NCI-H2107 (cell line): ENCODE data around the gene TBC1D22A.

Source experiments
- DNase-seq: peaks from one replicate; lab custom pipeline; 2025; lab: John Stamatoyannopoulos, UW

Gene TBC1D22A

DNA sequence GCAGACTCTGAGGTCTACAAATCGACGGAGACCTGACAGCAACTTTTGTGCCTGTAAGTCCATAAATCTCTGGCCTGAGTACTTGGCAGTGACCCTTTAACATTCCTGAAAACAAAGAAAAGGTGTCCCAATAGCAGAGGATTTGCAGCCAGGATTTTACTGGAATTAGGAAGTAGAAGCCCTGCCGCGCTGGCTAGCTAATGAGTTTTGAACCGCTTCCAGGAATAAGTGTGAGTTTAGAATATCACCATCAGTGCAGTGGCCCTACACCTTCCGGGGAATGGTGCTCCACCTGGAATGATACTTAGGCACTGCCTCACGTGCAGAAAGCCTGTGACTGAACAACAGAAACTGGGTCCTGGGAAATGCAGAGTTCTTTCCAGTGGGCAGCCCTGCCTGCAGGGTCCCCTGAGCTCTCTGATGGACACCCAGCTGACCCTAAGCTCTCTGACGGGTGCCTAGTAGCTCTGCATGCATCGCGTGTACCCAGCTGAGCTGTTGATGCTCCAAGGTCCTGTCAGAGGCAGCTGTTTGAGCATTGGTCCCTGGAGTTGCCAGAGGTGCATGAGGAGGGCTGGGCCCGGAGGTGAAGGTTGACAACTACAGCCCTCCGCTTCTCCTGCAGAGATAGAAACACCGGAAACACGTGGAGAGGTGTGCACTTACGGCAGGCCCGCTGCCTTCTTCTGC lies 380.9 kb downstream of the TBC1D22A start:
- DNase-seq: no peak

DNA sequence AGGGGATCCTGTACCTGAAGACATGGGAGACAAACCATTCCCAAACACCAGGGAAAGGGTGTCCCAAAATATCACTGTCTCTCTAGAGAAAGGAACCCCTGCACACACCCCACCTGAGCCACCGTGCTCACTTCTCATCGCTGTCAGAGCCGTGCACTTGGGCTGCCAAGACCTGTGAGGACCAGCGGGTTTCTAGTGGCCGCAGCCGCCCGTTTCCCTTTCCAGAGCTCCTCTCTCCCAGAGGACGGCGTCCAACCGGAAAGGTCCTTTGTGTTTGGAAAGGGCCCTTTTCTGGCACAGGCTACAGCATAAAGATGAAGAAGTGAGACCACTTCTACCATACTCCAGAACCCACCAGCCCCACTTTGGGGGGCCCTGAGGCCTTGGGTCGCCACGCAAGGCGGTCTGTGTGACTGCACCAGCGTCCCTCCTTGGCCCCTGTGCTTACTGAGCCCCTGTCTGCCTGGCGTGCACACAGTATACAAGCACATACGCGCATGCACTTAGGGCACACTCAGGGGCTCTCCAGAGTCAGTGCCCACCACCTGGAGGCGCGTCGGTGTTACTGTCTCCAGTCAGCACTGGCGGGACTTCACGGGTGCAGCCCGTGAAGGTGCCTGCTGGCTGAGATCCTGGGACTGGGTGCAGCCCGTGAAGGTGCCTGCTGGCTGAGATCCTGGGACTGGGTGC lies 381.8 kb downstream of the TBC1D22A start:
- no peak for DNase-seq

DNA sequence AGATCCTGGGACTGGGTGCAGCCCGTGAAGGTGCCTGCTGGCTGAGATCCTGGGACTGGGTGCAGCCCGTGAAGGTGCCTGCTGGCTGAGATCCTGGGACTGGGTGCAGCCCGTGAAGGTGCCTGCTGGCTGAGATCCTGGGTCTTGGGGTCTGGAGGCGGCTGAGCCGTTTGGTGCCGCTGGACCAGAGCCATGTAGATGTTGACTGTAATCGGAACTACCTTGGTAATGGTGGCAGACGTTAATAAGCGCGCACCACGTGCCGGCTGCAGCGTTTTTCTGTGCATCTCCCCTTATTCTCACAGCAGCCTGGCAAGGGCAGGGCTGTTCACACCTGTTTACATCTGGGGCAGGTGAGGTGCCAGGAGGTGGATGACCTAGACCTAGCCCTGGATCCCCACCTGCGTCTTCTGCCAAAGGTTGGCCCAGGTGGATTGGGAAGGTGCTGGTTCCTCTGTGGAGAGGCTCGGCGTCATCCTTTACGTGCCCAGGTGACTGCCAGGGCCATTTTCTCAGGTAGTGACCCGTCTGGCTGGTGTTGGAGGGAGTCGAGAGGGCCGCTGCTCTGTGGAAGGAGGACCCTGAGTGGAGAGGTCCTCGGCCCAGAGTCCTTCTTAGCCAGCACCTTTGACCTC lies 382.5 kb downstream of the TBC1D22A start:
- DNase-seq: no peak

DNA sequence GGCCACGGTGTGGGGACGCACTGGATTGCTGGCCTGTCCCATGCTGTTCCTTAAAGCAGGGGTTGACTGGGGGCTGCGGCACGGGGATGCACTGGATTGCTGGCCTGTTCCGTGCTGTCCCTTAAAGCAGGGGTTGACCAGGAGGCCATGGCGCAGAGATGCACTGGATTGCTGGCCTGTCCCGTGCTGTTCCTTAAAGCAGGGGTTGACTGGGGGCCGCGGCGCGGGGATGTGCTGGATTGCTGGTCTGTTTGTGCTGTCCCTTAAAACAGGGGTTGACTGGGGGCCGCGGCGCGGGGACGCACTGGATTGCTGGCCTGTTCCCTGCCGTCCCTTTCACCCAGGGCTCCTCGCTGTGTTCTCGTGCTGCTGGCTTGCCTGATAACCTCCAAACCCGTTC lies 383.4 kb downstream of the TBC1D22A start:
- DNase-seq: no peak

DNA sequence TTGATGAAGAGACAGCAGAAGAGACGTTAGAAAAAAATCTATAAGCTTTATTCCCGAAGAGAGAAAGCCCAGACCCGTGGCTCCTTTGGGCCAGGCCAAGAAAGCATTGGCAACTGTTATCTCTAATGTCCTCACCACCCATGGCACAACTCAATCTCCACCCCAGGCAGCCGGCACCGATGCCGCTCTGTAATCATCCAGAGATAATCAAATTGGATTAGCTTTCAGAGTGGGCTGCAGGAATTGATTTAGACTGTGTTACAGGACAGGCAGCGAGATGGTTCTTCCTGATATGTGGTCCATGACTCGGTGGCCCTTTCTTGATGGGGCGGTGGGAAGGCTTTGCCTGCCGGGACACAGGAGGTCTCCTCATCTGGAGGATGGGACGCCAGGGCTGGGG lies 383.9 kb downstream of the TBC1D22A start:
- no peak for DNase-seq

DNA sequence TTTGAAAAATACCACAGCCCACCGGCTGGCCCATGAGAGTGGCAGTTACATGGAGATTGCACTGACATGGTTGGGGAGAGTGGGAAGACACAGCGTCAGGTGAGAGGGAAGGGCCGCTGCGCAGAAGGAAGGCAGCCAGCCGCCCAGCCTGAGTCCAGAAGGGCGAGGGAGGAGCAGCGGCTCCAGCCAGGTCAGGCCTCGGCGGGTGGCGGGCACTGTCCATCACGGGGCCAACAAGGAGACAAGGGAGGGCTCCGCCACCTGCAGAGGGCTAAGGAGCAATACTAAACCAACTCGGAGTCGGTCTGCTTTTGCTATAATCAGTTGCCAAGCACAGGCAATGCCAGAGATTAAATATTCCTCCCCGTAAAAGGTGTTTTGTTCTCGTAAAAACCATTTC lies 384.5 kb downstream of the TBC1D22A start:
- DNase-seq: no peak

DNA sequence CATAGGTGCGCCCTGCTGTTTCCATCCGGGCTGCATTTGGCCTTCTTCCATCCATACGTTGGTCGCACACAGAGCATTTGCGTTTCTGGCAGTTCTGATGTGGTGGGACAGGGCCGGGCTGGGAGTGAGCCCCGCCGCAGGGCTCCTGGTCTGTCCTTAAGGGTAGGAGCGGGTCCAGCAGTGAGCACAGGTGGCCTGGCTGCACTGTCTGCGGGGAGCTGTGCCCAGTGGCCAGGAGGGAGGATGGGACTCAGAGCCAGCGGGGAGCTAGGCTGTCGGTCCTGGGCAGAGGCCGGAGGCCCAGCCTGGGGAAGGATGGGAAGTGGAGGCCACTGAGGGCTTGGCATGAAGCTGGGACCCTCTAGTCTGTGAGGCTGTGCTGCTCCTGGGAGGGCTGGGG lies 385.1 kb downstream of the TBC1D22A start:
- DNase-seq: no peak

DNA sequence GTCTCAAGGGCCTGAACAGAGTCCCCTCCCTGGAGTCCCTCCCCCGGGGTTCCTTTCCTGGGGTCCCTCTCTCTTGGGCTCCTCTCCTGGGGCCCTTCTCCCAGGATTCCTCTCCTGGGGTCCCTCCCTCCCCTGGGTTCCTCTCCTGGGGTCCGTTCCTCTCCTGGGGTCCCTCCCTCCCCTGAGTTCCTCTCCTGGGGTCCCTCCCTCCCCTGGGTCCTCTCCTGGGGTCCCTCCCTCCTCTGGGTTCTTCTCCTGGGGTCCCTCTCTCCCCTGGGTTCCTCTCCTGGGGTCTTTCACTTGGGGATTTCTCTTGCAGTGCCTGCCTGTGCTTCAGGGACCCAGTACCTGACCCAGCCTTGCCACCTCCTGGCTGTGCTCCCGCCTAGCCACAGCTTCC lies 386.1 kb downstream of the TBC1D22A start:
- DNase-seq: no peak

DNA sequence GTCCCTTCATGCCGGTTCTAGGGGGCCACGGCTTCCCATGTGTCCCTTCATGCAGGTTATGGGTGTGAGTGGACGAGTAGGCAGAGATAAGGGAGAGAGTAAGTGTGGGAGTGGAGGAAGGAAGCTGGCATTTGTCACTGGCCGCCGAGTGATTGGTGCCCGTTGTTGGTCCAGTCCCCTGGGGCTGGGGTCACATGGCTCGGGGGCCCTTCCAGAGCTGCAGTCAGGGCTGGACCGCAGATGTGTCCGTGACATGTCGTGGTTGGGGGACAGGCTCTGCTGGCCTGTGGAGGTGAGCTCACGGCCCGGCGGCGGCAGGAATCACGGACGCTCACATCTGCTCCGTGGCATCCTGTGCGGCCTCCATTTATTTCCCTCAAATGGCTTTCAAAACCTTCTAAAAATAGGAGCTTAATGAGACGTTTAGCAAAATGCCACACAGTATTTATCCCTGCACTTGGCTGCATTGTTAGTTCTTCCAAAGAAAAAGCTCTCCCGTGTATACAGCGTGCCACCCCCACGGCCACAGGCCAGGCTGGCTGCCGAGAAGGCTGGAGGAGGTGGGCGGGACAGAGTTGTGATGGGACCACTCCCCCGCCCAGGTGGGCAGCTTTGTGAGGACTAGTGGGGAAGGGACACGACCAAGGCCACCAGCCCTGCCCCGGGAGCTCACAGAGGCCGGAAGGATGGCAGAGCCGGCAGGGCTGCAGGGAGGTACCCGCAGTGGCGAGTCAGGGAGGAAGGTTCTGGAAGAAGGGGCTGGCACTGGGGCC lies 386.7 kb downstream of the TBC1D22A start:
- no peak for DNase-seq

DNA sequence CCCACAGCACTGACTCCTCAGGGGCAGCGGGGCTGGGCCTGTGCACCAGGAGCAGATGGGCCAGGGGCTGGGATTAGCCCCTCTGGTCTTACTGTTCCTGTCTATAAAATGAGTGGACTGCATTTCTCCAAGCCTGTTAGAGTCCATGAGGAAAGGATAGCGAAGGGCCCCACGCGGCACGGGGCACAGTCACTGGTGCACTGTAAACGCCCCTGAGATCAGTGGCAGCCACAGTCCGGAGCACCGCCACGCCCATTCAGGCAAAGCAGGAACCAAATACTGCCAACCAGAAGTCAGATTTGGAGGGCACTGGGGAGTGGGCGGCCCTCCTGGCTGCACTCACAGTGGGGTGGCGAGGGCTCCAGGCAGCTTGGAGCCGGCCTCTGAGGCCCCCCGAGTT lies 387.5 kb downstream of the TBC1D22A start:
- DNase-seq: no peak

DNA sequence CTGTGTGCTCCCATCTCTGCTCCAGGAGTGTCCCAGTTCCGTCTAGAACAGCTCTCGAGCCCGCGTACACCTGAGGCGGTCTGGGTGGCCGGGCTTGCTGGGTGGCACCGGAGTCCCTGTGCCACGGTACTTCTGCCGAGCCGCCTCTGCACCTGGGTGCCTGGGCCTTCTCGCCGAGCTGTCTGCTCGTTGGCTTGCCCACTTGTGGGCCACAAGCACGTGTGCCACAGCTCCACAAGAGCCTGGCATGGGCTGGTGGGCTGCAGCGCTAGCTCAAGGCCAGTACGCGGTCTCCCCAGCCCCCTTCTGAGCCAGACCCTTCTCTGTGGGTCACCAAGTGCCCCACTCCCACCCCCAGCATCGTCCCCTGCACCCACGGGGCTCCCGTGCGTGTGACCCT lies 388.0 kb downstream of the TBC1D22A start:
- DNase-seq: no peak

DNA sequence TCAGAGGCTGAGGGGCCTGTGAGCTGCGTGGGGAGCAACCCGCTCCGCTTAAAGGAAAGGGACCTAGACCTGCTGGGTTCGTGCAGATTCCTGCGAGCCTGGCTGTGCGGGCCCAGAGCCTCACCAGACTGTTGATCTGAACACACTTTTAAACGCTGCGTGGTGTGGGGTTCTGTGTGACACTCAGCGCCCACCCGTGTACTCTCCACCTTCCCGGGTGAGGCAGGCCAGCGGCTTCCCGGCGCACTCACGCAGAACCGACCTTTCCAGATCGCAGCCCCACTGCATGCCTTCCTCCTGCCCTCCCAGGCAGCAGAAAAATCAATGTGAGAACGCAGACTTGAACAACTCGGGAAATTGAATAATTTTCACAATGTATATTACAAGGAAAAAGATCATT lies 388.6 kb downstream of the TBC1D22A start:
- DNase-seq: no peak

DNA sequence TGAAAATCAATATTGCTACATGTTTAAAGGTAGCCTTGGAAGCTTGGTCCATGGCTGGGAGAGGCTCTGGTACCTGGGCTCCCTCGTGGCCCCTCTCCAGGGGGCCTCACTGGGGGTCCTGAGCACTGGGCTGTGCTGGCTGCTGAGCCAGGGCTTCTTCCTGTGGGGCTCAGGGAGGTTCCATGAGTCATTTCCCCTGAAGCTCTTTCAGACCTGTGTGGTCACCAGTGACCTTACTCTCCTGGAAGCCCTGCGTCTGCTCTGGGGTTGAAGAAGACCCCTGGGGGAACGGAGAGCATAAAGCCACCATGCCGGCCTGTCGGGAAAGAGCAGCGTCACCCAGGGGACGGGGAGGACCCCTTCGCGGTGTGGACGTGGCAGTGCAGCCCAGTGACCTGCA lies 389.0 kb downstream of the TBC1D22A start:
- no peak for DNase-seq

DNA sequence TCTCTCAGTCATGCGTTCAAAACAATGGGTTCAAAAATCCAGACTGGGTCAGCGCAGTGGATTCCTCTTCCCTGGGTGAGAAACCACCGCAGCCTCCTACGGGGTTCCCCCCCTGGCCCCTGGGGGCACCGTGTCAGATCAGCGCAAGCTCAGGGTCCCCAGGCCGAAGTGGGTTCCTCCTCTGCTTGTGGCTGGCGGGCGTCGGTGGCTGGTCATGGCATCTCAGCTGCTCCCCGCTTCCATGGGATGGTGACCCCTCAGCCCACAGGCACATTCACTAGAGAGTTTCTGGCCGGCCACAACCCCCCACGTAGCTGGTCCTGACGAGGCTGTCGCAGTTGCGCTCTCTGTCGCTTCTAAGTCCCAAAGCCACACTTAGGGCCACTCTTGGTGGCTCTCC lies 389.8 kb downstream of the TBC1D22A start:
- no peak for DNase-seq

DNA sequence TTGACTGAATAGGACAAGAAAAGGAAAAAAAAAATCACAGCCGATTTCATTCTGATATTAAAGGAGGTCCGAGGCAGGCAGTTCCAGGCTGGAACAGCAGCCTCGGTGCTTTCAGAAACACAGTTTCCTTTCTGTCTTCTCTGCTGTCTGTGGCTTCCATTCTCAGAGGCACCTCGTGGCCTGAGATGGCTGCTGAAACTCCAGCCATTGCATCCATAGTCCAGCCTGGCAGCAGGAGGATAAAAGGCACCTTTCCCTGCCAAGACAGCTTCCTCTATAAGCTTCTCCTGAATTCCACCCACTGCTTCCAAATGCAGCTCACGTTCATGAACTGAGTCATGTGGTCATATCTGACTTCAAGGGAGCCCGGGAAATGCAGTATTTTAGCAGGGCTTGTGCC lies 390.5 kb downstream of the TBC1D22A start:
- DNase-seq: no peak

DNA sequence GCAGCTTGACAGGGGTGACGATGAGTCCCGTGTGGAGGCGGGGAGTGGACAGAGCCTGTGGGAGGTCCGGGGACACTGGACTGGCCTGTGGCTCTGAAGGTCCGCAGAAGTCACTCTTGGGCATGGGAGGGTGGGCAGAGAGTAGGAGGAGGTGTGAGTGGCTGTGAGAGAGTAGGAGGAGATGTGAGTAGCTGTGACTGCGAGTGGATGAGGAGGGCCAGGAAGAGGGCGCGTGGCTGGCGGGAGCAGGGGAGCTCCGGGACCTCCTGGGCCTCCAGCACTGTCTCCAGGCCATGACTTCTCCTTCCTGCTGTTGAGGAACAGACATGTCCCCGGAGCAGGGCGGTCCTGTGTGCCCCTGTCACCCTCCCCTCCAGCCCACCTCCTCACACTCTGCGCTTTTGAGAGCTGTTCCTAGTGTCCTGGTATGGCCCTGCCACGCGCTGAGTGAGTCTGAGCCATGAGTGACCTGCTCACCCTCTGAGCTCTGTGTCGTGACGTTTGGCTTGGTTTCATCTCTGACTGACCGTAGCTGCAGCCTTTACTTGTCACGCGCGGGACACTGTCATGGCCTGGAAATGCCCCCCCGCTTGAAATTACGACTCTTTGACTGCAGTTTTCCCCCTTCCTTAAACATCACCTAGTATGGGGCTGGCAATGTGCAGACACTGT lies 391.5 kb downstream of the TBC1D22A start:
- no peak for DNase-seq

DNA sequence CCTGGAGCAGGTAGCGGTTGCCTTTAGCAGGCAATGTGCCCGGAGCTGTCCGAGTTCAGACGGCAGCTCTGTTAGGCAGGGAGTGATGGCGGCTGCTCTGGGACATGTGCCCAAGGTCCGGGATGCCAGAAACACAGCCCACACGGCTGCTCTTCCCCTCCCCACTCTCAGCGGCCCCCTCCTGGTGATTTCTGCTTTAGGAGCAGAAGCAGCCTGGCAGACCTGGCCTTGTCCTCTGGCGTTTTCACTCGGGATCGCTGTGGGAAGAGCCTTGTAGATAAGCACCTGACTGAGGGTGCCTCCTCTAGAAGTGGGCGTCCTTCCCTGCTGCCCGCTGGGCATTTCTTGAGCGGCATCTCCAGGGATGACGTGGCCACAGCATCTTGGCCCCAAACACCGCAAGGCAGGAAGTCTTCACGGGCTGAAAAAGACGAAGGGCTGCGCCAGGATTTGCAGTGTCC lies 392.2 kb downstream of the TBC1D22A start:
- DNase-seq: no peak

DNA sequence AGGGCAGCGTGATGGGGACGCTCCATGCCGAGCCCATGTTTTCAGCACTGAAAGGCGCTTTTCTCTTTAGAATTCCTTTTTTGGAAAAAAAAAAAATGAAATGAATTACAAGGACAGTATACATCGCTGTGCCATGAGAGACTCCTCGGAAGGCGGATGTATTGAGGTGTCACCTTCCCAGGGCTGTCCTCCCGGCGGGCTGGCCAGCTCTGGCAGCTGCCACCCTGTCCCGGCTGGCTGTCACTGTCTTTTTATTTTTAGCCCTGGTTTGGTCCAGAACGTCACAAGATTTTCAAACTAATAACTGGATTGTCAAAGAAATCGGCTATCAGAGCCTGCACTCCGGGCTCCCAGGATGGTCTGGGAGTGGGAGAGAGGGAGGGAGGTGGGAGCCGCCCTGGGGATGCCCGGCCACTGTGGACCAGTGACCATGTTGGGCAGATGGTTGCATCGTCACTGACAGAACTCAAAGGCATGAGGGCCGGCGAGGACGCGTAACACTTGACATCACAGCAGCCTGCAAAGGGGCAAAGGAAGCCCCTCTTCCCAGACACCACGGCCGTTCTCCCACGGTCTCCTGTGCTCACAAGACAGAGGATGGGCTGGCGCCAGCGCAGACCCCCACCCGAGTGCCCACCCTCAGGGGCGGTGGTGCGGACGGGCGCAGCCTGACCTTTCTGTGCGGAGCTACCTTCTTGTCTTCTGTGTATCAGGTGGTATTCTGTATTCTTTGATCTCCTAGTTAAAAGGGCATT lies 392.9 kb downstream of the TBC1D22A start:
- no peak for DNase-seq

DNA sequence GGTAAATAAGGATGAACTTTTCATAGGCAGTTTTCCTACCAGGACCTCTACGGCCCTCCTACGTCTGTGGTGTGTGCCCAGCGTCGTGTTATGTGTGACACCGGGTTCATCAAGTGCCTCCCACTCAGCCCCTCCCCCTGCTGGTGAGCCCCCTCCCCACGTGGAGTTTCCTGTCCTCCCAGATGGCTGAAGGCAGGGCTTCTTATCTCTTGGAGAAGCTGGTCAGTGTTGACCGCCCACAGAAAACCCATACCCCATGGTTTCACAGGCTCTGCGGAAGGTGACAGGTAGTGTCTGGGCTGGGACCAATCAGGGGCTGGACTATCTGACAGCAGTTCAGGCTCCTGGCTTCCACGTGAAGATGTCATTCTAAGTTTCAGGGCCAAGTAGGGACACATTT lies 393.5 kb downstream of the TBC1D22A start:
- no peak for DNase-seq

DNA sequence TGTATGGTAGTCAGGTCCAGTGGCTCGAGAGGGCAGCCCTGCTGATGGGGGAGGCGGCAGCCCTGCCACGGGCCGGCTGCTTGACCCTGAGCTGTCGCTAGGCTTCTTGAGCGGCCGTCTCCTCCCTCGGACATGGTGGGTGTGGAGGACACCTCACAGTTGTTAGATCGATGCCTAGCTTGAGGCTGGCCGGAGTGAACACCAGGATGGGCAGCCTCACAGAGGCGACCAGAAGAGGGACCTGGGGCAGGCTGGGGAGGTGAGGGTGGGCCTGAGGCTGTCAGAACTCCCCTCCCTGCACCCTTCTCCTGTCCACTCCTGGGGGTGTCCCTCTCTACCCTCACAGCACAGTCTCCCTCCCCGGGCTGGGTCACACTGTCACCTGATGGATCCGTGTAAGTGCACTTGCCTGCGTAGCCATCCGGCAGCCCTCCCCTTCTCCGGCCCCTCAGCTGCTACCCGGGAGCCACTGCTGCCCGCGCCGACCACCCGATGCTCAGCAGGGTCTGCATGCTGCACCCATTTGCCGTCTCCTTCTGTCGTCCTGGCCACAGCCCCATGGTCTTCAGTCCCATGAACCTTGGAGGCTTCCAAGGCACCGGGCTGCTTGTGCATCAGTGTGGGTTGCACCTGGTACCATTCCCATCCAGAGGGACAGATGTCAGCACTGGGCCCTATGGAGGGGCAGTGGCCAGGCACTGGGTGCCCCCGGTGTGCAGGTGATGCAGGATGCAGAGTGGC lies 394.1 kb downstream of the TBC1D22A start:
- DNase-seq: no peak

DNA sequence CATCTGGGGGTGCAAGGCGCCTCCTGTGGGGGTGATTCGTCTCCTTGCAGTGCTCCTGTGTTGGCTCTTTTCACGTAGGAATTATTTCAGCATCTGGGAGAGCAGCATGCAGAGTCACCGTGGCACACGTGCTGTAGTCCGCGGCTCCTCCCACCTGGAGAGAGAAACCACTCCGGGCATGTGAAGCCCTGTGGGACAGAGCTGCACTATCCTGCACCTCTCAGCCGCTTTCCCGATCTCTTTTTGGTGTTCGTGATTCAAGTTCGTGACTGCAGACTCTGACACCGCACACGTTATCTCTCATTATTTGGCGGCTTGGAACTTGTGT lies 394.6 kb downstream of the TBC1D22A start:
- DNase-seq: no peak
